ENCODE data around the gene CBFA2T2.
"Not testable (repeated sequence)": the region's sequence is repeated elsewhere in the genome, so short reads cannot be mapped to it uniquely, and the experiment has no call there.

The CBFA2T2 gene

GRCh38 chr20:33697129-33697528 lies 207.2 kb downstream of the CBFA2T2 start:
- TF ChIP-seq CTCF (IDR thresholded peaks at IDR 0.05; ENCODE audit: control extremely low read depth, extremely low read depth, low read depth, missing control alignments) = no peak
- CTCF ChIA-PET = interaction anchor here (0.9 to 1.4 kb wide), 2 partner anchors 9 to 30 kb away, joined by 3 read pairs; no protein-coding TSS in a partner anchor
- no peak for DNase-seq (ENCODE audit: extremely low spot score)
- POLR2A ChIA-PET = no interaction called here

GRCh38 chr20:33698966-33699365 lies 209.1 kb downstream of the CBFA2T2 start:
- POLR2A ChIA-PET; CTCF ChIA-PET; DNase-seq (ENCODE audit: extremely low spot score): not testable (repeated sequence)

All from GM10248 (cell line).